ENCODE measurements around the gene SACM1L. TPM values are rescaled to one million over a fixed set of nuclear protein-coding genes. Genes with fewer than 3 reads are reported as not detected.

Gene SACM1L
- total and polyA plus RNA-seq, 2 of the 4 experiments (the other 2 are of a cell fraction) = 19.0 to 40.9 TPM

- peaks cover 5 to 7% of the 10 kb centered on the region in 2 experiments; a peak in 1 of 4 replicates for H3K79me1 ChIP-seq (ENCODE audit: low read depth in 1 of 2, low read length in 2 of 2)
- H3K4me3 ChIP-seq (ENCODE audit: insufficient read depth, low read depth, low read length) = no peak overlapping the region
- ChIA-PET POLR2A (ENCODE audit: unreplicated experiment) (no interaction called here), CTCF (no interaction called here)
- no peak overlapping the region for H2BK5ac ChIP-seq (ENCODE audit: low read depth, low read length, poor library complexity, severe bottlenecking)
- no peak overlapping the region for H3K56ac ChIP-seq (ENCODE audit: extremely low read depth, insufficient read depth, low read length)
- H3K9me1 ChIP-seq (ENCODE audit: insufficient read depth, low read length) = peaks cover 5% of the 10 kb centered on the region; the same call in 1 of the 2 replicates
- no TSS peak for BruUV-seq (replicated peaks)
- no peak overlapping the region for H3K18ac ChIP-seq (ENCODE audit: low read depth, low read length)
- no peak overlapping the region for H2AFZ ChIP-seq (replicated peaks; ENCODE audit: low read length, poor library complexity)
- no peak overlapping the region for H2AK5ac ChIP-seq (ENCODE audit: low read depth, low read length)
- H2BK20ac ChIP-seq (ENCODE audit: low read depth, low read length) = no peak overlapping the region
- no peaks in the 10 kb centered on the region for H3K27me3 ChIP-seq (ENCODE audit: control insufficient read depth, insufficient read depth, low read length)
- intact Hi-C loops (cut with micrococcal nuclease) = no loop called here
- H3K4ac ChIP-seq (ENCODE audit: low read depth, low read length) = no peak overlapping the region
- H2AK9ac ChIP-seq (replicated peaks; ENCODE audit: low read depth, low read length, poor library complexity) = no peak overlapping the region
- in situ Hi-C loops (cut with MboI; ENCODE audit: low sequenced_read_pairs) = no loop called here
- DNase-seq (no peak), ATAC-seq (ENCODE audit: low read depth) (no peak)
- no peak overlapping the region for H2BK120ac ChIP-seq (ENCODE audit: low read depth, low read length)
- no peak overlapping the region for H3K14ac ChIP-seq (replicated peaks; ENCODE audit: low read depth, low read length)
- H4K8ac ChIP-seq (ENCODE audit: low read depth in 2 of 2, low read length in 2 of 2) = no peak overlapping the region
- no peak overlapping the region for H3K27ac ChIP-seq (ENCODE audit: insufficient read depth, low read length)
- no peak overlapping the region for H2BK15ac ChIP-seq (ENCODE audit: low read depth, low read length)
- H4K5ac ChIP-seq (ENCODE audit: low read depth, low read length) = no peak overlapping the region
- WGBS, 2 experiments (ENCODE audit: extremely low coverage in 2 of 2, insufficient read length in 1 of 2) = no CpG with 5 or more reads among the region's 13 CpGs
- H3K9me3 ChIP-seq (ENCODE audit: control insufficient read depth, insufficient read depth, low read length) = peaks cover 5% of the 10 kb centered on the region
- H3K4me2 ChIP-seq (ENCODE audit: low read depth, low read length) = no peak overlapping the region
- no peak overlapping the region for H3K23ac ChIP-seq (ENCODE audit: low read depth, low read length)
- no peaks in the 10 kb centered on the region for H3K4me1 ChIP-seq (ENCODE audit: control insufficient read depth, insufficient read depth, low read length)
- dilution Hi-C loops (cut with HindIII; ENCODE audit: low sequenced_read_pairs, unreplicated experiment) = no loop called here
- H4K20me1 ChIP-seq (ENCODE audit: insufficient read depth, low read length) = no peaks in the 10 kb centered on the region
- no peak overlapping the region for H3K9ac ChIP-seq (ENCODE audit: low read depth, low read length)
- H3K36me3 ChIP-seq (ENCODE audit: control insufficient read depth, insufficient read depth, low read length) = peaks cover 18% of the 10 kb centered on the region
- H4K91ac ChIP-seq (ENCODE audit: insufficient read depth, low read depth, low read length) = no peak overlapping the region
- TF ChIP-seq RAD21 (IDR thresholded peaks at IDR 0.05; ENCODE audit: low read length) (no peak), POLR2A (IDR thresholded peaks at IDR 0.05; ENCODE audit: low read depth, low read length) (no peak), NFE2L2 (IDR thresholded peaks at IDR 0.05; ENCODE audit: low read depth, low read length) (no peak), MXI1 (IDR thresholded peaks at IDR 0.05; ENCODE audit: borderline replicate concordance, low read depth, low read length) (no peak), RCOR1 (IDR thresholded peaks at IDR 0.05; ENCODE audit: insufficient replicate concordance, low read length) (no peak), BHLHE40 (IDR thresholded peaks at IDR 0.05; ENCODE audit: low read depth, low read length) (no peak), CEBPB (IDR thresholded peaks at IDR 0.05; ENCODE audit: low read depth, low read length) (no peak), CHD1 (IDR thresholded peaks at IDR 0.05; ENCODE audit: low read depth, low read length) (no peak), MAZ (IDR thresholded peaks at IDR 0.05; ENCODE audit: borderline replicate concordance, low read depth, low read length) (no peak), RFX5 (IDR thresholded peaks at IDR 0.05; ENCODE audit: low read depth, low read length) (no peak), ELK1 (IDR thresholded peaks at IDR 0.05; ENCODE audit: borderline replicate concordance, low read depth, low read length) (no peak), FOS (IDR thresholded peaks at IDR 0.05; ENCODE audit: low read depth, low read length) (no peak), USF2 (IDR thresholded peaks at IDR 0.05; ENCODE audit: low read depth, low read length) (no peak), MAFK (IDR thresholded peaks at IDR 0.05; ENCODE audit: low read depth, low read length) (no peak), CTCF (conservative IDR thresholded peaks at IDR 0.05; ENCODE audit: low read depth, low read length) (no peak)
Measured at GRCh38 chr3:45683417-45684326, 5.5 kb upstream of the SACM1L start.

All from IMR-90 (cell line).